Urothelium cell line (cell line): Measurements from ENCODE around the gene PNKD.

Experiments
- DNase-seq: peaks from one replicate; pipeline ENCODE4 v3.0.0; 2011; ENCODE audit warnings: low spot score, mixed read lengths
- FAIRE-seq: peaks from 2 replicates; lab custom pipeline; 2011; peaks lifted over from hg19 to GRCh38; lab: Jason Lieb, UNC

The PNKD gene

DNA sequence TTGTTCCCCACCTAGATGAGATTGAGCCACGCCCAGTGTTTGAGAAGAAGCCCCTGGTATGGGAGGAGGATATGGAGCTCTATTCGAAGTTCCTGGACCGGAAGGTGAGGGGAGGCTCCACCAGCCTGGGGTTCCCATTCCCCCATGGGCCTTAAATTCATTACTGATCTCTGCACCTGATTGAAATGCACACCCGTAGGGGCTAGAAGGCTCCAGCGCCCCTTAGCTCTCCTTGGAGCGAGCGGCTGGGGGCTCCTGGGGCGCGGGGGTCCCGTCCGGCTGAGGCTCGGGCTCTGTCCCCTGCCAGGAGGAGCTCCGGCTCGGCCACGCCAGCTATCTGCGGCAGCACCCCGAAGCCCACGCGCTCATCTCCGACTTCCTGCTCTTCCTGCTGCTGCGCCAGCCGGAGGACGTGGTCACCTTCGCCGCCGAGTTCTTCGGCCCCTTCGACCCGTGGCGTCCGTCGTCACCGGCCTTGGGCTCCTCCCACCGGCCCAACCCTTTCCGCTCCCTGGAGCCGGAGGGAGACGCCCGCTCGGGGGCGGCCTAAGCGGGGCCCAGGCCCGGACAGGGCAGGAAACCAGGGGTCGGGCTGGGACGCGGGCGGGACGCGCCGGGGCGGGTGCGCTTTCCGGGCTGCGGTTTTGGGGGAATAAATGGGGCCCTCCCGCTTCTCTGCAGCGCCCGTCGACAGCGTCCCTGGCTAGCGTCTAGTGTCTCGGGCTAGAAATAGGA, 97.3 kb downstream of the PNKD start:
- FAIRE-seq = no peak

GRCh38 chr2:218368150-218368528, 97.8 kb downstream of the PNKD start:
- FAIRE-seq = no peak
- no peak for DNase-seq

More for the DNA sequence above, 97.3 kb downstream of the PNKD start:
- no peak for DNase-seq

DNA sequence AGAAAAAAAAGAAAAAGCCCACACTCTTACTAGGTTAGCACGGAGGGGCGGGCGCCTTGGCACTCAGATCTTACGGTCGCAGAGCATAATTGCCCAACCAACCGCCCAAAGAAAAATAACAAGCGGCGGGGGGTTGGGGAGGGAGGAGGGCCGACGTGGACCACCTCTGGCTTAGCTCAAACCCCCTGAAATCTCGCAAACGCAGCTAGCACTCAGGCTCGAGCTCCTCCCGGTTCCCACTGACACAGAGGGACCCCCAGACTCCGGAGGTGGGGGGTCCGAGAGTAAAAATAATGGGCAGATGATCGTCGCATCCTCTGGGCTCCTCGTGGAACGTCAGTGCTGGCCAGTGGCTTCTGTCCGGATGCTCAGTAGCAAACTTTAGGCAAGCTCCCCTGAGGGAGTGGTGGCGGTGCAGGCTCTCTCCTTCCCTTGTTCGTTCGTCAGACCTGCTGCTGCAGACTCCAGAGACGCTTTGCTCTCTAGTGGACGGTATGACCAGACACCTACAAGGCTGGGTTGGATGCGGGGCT, 98.4 kb downstream of the PNKD start:
- FAIRE-seq (no peak), DNase-seq (no peak)

GRCh38 chr2:218369330-218369729, 99.0 kb downstream of the PNKD start:
- no peak for FAIRE-seq
- no peak for DNase-seq

DNA sequence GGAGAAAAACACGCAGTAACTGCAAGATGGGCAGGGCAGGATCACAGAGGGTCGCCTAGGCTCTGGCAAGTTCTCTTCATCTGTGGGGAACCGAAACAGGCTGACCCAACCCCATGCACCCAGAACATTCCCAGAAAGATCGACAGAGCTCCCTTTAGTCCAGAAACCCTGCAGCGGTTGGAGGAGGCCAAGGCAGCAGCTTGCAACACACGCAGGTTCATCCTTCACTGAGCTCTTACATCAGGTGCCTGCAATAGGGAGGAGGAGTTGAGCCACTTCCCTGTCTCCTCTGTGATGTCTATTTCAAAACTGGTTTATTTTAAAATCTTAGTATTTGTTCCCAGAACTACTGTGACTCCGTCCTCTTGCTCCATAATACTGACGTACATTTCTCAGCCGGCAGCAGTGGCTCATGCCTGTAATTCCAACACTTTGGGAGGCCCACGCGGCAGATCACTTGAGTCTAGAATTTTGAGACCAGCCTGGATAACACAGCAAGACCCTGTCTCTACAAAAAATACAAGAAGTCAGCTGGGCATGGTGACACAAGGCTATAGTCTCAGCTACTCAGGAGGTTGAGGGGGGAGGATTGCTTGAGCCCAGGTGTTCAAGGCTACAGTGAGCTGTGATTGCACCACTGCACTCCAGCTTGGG, 100.2 kb downstream of the PNKD start:
- no peak for DNase-seq
- FAIRE-seq = no peak

GRCh38 chr2:218371983-218372350, 101.6 kb downstream of the PNKD start:
- FAIRE-seq = no peak
- DNase-seq = no peak

DNA sequence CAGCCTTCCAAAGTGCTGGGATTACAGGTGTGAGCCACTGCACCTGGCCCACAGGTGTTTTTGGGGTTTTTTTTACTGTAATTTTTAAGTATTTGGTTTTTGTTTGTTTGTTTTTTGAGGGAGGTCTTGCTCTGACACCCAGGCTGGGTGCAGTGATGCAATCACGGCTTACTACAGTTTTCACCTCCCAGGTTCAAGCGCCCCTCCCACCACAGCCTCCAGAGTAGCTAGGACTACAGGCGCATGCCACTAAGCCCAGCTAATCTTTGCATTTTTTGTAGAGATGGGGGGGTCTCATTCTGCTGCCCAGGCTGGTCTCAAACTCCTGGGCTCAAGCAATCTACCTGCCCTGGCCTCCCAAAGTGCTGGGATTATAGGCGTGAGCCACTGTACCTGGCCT, 104.5 kb downstream of the PNKD start:
- no peak for DNase-seq
- no peak for FAIRE-seq

GRCh38 chr2:218375212-218375611, 104.9 kb downstream of the PNKD start:
- DNase-seq (no peak), FAIRE-seq (no peak)

DNA sequence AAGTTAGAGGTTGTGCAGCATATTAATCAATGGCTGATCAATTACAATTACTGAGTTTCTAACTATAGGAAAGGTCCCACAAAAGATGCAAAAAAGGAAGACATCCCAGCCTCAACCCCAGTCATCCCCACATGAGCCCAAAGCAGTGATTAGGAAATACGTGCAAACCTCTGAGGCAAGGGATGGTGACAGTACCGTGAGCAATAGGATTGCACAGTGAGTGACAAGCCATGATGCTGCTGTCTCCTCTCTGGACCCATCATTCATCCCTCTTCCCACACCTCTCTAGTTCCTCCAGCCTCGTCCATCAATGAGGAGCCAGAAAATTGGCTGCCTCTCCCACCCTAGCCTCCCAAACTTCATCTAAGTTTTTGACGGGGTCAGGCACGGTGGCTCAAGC, 107.7 kb downstream of the PNKD start:
- FAIRE-seq (no peak), DNase-seq (no peak)

GRCh38 chr2:218381916-218382366, 111.6 kb downstream of the PNKD start, which contains the start of gene SLC11A1:
Gene SLC11A1 (plus strand): TSS chr2:218382273. CDS start chr2:218382369, 96 bp downstream.
- DNase-seq (no peak), FAIRE-seq (no peak)

DNA sequence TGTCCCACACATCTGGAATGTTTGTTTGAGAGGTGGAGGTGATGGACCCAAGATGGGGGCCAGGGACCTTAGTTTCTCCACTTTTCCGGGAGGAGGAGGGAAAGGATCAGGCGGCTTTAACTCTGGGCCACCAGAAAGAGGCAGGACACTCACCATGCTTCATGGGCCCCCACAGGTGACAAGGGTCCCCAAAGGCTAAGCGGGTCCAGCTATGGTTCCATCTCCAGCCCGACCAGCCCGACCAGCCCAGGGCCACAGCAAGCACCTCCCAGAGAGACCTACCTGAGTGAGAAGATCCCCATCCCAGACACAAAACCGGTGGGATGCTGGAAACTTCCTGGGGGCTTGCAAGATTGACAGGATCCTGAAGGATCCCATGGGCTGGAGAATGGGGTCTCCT, 112.5 kb downstream of the PNKD start:
- DNase-seq = no peak
- no peak for FAIRE-seq

DNA sequence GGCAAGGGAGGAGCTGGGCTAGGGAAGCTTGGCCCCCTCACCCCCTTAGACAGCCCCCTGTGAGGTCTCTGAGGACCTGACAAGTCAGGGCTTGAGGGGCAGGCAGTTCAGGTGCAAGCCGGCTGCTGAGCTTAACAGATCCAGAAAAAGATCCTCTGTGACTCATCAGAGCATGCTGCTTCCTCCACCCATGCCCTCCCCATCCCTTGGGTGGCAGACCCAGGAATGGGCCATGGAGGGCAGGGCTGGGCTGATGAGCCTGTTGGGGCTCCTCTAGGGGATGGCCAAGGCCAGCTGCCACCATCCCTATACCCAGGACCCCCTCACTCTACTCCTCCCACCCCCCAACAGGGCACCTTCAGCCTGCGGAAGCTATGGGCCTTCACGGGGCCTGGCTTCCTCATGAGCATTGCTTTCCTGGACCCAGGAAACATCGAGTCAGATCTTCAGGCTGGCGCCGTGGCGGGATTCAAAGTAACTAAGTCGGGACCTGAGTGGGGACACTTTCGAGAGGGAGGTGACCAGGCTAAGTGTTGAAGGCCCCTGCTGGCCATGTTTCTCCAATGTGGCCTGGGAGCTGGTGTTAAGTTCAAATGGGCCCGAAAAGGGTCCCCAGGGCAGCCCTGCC, 113.7 kb downstream of the PNKD start:
- DNase-seq (peak; percentile 54), FAIRE-seq (no peak)

GRCh38 chr2:218384975-218385374, 114.7 kb downstream of the PNKD start:
- FAIRE-seq = no peak

GRCh38 chr2:218386505-218387368, 116.4 kb downstream of the PNKD start:
- FAIRE-seq (no peak), DNase-seq (no peak)

More at GRCh38 chr2:218384975-218385374, 114.7 kb downstream of the PNKD start:
- no peak for DNase-seq

DNA sequence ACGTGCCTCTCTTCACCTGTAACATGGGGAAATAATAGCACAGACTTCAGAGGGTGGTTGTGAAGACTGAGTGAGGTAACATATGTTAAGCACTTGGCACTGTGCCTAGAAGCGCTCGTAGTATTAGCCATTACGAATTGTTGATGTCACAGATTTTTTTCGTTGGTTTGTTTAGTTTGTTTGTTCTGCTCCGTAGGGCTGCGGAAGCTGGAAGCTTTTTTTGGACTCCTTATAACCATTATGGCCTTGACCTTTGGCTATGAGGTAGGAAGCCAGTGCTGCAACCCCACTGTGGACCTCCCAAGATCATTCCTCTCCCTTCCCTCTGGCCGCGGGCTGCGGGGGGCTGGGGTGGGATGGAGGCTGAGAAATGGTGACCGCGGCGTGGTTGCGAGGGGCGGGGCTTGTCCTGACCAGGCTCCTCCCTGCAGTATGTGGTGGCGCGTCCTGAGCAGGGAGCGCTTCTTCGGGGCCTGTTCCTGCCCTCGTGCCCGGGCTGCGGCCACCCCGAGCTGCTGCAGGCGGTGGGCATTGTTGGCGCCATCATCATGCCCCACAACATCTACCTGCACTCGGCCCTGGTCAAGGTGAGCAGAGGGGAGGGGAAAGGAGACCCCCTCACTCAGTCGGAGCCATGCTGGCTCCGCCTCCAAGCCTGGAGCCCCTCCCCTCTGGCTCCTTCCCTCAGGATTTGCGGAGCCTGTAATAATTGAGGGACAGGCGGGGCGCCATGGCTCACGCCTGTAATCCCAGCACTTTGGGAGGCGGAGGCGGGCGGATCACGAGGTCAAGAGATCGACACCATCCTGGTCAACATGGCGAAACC, 117.3 kb downstream of the PNKD start:
- no peak for FAIRE-seq
- DNase-seq = no peak

GRCh38 chr2:218389333-218390150, 119.2 kb downstream of the PNKD start:
- FAIRE-seq (no peak), DNase-seq (no peak)

DNA sequence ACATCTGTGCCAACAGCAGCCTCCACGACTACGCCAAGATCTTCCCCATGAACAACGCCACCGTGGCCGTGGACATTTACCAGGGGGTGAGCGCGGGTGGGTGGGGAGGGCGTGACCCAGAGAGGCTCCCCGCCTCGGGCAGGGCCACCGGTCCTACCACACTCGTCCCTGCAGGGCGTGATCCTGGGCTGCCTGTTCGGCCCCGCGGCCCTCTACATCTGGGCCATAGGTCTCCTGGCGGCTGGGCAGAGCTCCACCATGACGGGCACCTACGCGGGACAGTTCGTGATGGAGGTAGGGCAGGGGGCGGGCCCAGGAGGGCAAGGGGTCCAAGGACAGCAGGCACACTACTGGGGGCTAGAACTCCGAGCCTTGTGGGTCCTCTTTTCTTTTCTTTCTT, 120.9 kb downstream of the PNKD start:
- DNase-seq (no peak), FAIRE-seq (no peak)

DNA sequence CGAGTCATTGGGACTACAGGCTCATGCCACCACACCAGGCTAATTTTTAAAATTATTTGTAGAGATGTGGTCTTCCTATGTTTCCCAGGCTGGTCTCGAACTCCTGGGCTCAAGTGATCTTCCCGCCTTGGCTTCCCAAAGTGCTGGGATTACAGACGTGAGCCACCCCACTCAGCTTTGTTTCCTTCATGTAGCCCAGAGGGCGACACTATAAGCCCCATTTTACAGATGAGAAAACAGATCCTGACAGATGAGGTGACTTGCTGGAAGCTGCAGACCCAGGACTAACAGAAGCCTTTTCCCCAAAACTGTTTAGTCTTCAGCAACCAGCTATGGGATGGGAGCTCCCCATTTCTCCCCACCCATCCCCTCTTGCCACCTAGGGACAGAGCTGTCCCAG, 122.1 kb downstream of the PNKD start:
- FAIRE-seq (no peak), DNase-seq (no peak)

DNA sequence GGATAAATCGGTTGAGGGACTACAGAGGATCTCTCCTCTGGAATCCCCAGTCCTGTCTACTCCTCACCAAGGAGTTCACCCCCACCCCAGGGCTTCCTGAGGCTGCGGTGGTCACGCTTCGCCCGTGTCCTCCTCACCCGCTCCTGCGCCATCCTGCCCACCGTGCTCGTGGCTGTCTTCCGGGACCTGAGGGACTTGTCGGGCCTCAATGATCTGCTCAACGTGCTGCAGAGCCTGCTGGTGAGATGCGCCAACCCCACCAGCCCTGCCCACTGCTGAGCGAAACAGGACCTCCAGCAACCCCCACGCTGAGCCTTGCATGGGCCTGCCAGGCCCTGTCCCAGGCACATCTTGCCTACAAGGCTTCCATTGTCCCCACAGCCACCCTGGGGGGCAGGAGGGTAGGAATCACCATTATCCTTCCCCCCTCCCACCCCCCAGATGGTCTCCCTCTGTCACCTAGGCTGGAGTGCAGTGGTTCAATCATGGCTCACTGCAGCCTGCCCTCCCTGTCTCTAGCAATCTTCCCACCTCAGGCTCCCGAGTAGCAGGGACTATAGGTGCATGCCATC, 122.7 kb downstream of the PNKD start:
- DNase-seq (no peak), FAIRE-seq (no peak)
